GM18498 (cell line): ENCODE results near the gene GON4L.
"Not testable (repeated sequence)": the region's sequence is repeated elsewhere in the genome, so short reads cannot be mapped to it uniquely, and the experiment has no call there.

Experiments
- ATAC-seq: cut with Tn5 transposase; IDR thresholded peaks from one replicate; pipeline ENCODE4 v1.9.1; 2021; ENCODE audit warnings: mild to moderate bottlenecking, moderate library complexity; ENCODE audit not compliant: unreplicated experiment

GON4L gene

DNA sequence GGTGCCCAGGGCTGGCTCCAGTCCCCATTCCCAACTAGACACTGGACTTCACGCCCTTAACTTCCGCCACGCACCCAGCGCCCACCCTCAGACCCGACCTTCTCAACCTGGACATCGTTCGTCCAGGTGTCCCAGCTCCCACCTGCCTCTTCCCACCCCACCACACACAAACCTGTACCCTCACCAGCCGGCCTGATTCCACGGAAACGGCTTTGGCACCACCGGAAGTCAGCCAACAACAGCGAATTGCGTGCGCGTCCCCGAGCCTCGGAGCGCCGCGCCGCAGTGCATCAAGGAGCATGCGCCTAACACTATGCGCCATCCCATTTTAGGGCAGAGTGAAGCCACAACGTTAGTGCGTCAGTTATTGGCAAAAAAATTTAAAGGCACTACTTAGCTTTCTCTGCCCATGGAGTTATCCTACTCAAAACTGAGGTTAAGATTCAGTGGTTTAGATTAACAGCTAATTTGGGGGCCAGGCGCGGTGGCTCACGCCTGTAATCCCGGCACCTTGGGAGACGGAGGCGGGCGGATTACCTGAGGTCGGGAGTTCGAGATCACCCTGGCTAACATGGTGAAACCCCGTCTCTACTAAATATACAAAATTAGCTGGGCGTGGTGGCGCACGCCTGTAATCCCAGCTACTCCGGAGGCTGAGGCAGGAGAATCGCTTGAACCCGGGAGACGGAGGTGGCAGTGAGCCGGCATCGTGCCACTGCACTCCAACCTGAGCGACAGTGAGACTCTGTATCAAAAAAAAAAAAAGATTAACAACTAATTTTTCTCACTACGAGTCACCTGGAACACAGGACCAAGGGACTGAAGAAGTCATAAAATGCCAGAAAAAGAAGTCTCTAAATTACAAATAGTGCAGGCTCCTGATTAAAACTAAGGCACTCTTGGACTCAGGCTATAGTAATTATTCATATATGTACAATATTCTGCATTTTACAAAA lies at the start of gene GON4L:
TSS of gene GON4L (minus strand) at position 240 of the 956 bp plus-strand sequence. CDS start 3,434 bp downstream, outside the sequence.
- peak; percentile 46 for ATAC-seq

GRCh38 chr1:155904261-155904660 lies 47.2 kb upstream of the GON4L start:
- ATAC-seq: no peak

GRCh38 chr1:155900161-155900560 lies 43.1 kb upstream of the GON4L start:
- ATAC-seq: no peak

- no peak for ATAC-seq
Measured at GRCh38 chr1:155899683-155900082, 42.7 kb upstream of the GON4L start.

DNA sequence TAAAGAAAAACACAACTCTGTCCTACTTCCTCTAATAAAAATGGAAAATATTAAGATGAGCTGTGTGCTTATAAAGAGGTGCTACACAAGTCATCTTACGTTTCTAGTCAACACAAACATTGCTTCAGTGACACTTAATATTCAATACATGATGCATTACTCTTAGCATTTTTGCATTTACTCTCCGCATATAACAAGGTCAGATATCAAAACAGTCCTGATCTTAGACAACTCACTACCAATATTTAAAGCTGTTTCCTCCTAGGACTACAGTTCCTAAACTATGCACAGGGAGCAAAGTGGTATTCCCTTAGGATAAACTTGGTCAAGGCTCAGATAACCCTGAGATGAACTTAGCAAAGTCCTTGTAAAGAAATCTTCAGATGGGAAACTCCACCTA lies 41.9 kb upstream of the GON4L start:
- ATAC-seq: no peak

DNA sequence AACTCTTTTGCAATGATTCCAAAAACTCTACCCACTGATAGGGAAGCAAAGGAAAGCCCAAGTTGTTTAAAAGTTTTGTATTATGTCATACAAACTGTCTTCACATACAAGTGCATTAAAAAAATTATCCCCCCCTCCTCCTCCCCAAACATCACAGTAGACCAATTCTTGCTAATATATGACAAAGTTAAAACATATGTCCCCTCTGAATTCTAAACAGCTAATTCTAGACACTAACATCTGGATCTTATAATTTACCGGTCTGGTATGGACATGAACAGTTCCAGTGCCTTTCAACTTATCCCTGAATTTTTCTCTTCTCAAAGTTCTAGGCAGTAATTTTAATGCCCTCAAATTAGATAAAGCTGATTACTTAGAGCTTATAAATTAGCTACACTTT lies 40.7 kb upstream of the GON4L start:
- ATAC-seq: no peak

- not testable (repeated sequence) for ATAC-seq
Measured at GRCh38 chr1:155896476-155896875, 39.5 kb upstream of the GON4L start.

- not testable (repeated sequence) for ATAC-seq
Measured at GRCh38 chr1:155895617-155896016, 38.6 kb upstream of the GON4L start.

- ATAC-seq: no peak
Measured at GRCh38 chr1:155893389-155894142, 36.6 kb upstream of the GON4L start.

- ATAC-seq: no peak
Measured at GRCh38 chr1:155892796-155893195, 35.8 kb upstream of the GON4L start.

DNA sequence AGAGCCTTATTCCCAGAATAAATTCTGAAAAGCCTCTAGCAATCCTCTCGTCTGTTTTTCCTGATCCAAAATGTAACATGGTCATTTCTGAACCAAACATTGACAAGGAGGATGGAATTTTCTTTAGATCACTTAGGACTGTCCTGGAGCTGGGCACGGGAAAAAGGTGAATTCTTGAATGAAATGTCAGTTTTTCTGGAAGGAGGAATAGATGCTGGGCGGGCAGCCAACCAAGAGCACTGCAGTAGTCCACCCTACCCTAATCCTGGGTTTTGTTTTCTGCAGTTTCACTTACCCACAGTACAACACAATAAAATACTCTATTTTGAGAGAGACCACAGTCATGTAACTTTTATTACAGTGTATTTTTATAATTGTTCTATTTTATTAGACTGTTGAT lies 33.2 kb upstream of the GON4L start:
- ATAC-seq: no peak

GRCh38 chr1:155889566-155889965 lies 32.6 kb upstream of the GON4L start:
- ATAC-seq: no peak

- ATAC-seq: no peak
Measured at GRCh38 chr1:155888481-155888880, 31.5 kb upstream of the GON4L start.

GRCh38 chr1:155884982-155885381 lies 28.0 kb upstream of the GON4L start:
- ATAC-seq: no peak

GRCh38 chr1:155884031-155884960 lies 27.3 kb upstream of the GON4L start:
- no peak for ATAC-seq

DNA sequence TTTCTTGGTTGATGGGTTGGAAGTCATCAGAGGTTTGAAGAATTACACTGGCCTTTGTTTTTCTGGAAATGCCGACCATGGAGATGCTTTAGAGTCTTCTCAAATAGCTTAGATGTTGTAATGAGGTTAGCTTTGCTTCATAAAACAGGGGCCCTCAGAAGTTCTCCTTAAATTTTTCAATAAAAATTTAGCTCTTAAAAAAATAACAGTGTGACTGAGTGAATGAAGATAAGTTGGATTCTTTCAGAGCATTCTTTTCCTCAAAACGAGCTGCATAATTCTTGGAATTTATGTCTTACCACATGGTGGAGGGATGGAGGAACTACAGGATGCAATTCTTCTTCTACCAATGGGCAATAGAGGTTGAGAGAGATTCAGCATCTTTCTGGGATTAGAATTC lies 25.8 kb upstream of the GON4L start:
- ATAC-seq: no peak

DNA sequence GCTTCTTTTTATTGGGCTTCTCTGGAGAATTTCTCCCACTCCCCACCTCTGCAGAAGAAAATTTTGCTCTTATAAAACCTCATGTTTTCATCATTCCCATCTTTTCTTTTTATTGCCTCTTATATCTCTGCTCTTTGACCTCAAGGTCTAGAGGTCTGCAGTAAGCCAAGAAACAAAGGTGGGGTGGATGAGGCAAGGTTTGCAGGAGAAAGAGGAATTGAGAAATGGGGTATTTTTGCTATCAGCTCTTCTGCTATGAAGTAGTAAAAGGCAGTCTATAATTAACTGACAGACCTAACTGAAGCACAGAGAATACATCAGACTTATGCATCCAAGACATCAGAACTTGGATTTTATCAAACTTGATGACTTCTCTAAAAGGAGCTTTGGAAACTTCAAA lies 25.2 kb upstream of the GON4L start:
- ATAC-seq: no peak

- no peak for ATAC-seq
Measured at GRCh38 chr1:155880950-155881349, 23.9 kb upstream of the GON4L start.

GRCh38 chr1:155880251-155880650 lies 23.2 kb upstream of the GON4L start:
- ATAC-seq: no peak

- ATAC-seq: no peak
Measured at GRCh38 chr1:155877945-155878344, 20.9 kb upstream of the GON4L start.

DNA sequence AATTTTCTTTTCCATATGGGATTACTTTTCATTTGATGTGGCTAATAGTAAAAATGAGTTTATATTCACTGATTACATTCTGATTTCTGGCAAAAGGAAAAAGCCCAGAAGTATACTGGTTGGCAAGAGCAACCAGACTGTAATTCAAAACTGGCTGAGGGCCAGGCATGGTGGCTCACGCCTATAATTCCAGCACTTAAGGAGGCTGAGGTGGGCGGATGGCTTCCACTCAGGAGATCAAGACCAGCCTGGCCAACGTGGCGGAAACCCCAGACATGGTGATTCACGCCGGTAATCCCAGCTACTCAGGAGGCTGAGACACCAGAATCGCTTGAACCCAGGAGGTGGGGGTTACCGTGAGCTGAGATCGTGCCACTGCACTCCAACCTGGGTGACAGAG lies 16.8 kb upstream of the GON4L start:
- ATAC-seq: no peak
